ENCODE results near the gene MAFB. TPM values are rescaled to one million over a fixed set of nuclear protein-coding genes. Genes with fewer than 3 reads are reported as not detected.

The MAFB gene
- total and polyA plus RNA-seq, 4 donors = 4.2 to 66.3 (median 37.9) TPM

DNA sequence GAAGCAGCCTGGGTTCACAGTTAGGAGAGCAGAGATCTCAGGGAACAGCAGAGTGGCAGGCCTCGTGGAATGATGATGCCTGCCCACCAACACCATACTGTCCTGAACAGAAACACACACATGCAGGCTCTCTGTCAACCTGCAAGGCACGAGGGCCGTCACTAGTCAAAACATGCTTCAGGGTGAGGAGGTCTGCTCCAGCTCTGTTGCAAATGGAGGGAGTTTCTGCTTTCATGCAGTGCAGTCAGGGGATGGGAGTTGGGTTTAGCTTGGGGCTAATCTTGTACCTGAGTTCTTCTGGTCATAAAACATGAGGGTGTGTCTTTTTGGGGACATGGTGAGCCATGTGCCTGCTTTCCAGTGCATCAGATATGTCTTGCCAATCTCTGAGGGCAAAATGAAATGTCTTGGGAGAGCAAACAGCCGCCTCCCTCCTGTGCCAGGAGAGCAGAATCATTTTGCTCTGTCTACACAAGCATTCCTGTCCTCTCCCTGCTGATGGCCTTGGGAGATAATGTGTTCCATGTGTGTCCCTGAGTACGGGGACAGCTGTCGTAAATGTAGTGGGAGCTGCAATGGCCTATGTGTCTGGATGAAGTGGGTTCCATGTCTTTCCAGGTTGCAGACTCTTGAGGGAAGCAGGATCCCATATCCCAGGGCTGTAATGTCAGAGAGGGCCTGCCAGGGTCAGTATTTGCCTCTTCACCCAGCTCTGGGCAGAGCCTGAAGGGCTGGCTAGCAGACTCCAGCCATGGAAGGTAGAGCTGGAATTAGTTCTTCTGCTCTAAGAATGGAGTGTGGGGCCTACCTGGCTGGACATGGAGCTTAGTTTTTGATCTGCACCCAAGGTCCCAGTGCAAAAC, 40.6 kb downstream of the MAFB start:
- DNase-seq = no peak
- H3K4me1 ChIP-seq (ENCODE audit: control insufficient read depth in 1 of 2, insufficient read depth in 2 of 2, low read length in 2 of 2) = no peaks in the 10 kb centered on the region
- WGBS, 2 donors = 94 to 95% methylated on average over 6 of the region's 6 CpGs
- no peaks in the 10 kb centered on the region for H3K36me3 ChIP-seq (ENCODE audit: control insufficient read depth in 1 of 2, insufficient read depth in 2 of 2, low read length in 1 of 2)
- H3K4me3 ChIP-seq (ENCODE audit: low read length in 2 of 2) = no peak overlapping the region
- H3K27ac ChIP-seq (ENCODE audit: low read depth in 1 of 2, low read length in 2 of 2) = no peak overlapping the region
- H3K9me3 ChIP-seq (ENCODE audit: control insufficient read depth, low read length) = no peaks in the 10 kb centered on the region
- ATAC-seq (ENCODE audit: low FRiP score) = no peak
- H3K27me3 ChIP-seq (ENCODE audit: control insufficient read depth in 1 of 2, insufficient read depth in 2 of 2, low read length in 1 of 2) = no peaks in the 10 kb centered on the region
- intact Hi-C loops (cut with DNase I) = no loop called here

DNA sequence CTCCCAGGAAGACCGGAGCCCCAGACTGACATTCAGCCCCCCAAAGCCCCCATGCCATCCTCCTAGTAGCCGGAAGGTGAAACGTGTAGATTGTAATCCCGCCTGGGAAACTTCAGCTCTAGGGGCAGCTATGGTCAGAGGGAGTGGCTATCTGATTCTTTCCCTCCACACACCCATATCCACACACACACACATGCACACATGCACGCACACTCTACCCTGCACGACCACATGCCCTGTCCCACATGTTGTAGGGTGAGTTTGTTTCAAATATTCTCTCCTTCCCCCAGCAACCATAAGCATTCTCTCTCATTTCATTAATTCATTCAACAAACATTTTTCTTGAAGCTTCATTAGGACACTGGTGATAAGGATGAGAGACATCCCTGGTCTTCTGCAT, 42.2 kb downstream of the MAFB start:
- ATAC-seq (ENCODE audit: low FRiP score) = no peak
- no peaks in the 10 kb centered on the region for H3K27me3 ChIP-seq (ENCODE audit: control insufficient read depth in 1 of 2, insufficient read depth in 2 of 2, low read length in 1 of 2)
- DNase-seq = no peak
- H3K4me3 ChIP-seq (ENCODE audit: low read length in 2 of 2) = no peak overlapping the region
- no peaks in the 10 kb centered on the region for H3K4me1 ChIP-seq (ENCODE audit: control insufficient read depth in 1 of 2, insufficient read depth in 2 of 2, low read length in 2 of 2)
- H3K36me3 ChIP-seq (ENCODE audit: control insufficient read depth in 1 of 2, insufficient read depth in 2 of 2, low read length in 1 of 2) = no peaks in the 10 kb centered on the region
- no peak overlapping the region for H3K27ac ChIP-seq (ENCODE audit: low read depth in 1 of 2, low read length in 2 of 2)
- H3K9me3 ChIP-seq (ENCODE audit: control insufficient read depth, low read length) = no peaks in the 10 kb centered on the region
- intact Hi-C loops (cut with DNase I) = no loop called here
- WGBS, 2 donors = 66 to 76% methylated on average over 6 of the region's 6 CpGs

DNA sequence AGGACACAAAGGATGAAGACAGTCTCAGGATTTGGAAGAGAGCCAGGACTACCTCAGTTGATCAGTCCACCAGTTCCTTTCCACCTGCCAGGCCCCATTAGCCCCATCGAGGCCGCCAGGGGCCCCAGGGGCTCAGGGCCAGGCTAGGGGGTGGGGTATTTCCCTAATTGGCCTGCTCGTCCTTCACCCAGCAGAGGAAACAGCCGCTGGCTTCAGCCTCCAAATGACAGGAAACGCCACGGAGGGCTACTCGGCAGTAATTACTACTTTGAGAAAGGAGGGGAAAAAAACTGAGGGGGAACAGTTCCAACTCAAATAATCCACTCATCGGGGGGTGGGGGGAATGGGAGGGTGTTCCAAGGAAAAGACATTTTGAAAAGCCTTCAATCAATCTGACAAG, 42.7 kb downstream of the MAFB start:
- H3K4me1 ChIP-seq (ENCODE audit: control insufficient read depth in 1 of 2, insufficient read depth in 2 of 2, low read length in 2 of 2) = no peaks in the 10 kb centered on the region
- DNase-seq (no peak), ATAC-seq (ENCODE audit: low FRiP score) (no peak)
- H3K27ac ChIP-seq (ENCODE audit: low read depth in 1 of 2, low read length in 2 of 2) = no peak overlapping the region
- no peaks in the 10 kb centered on the region for H3K9me3 ChIP-seq (ENCODE audit: control insufficient read depth, low read length)
- intact Hi-C loops (cut with DNase I) = no loop called here
- WGBS, 2 donors = 6 to 9% methylated on average over 8 of the region's 8 CpGs
- H3K36me3 ChIP-seq (ENCODE audit: control insufficient read depth in 1 of 2, insufficient read depth in 2 of 2, low read length in 1 of 2) = no peaks in the 10 kb centered on the region
- no peaks in the 10 kb centered on the region for H3K27me3 ChIP-seq (ENCODE audit: control insufficient read depth in 1 of 2, insufficient read depth in 2 of 2, low read length in 1 of 2)
- H3K4me3 ChIP-seq (ENCODE audit: low read length in 2 of 2) = no peak overlapping the region

DNA sequence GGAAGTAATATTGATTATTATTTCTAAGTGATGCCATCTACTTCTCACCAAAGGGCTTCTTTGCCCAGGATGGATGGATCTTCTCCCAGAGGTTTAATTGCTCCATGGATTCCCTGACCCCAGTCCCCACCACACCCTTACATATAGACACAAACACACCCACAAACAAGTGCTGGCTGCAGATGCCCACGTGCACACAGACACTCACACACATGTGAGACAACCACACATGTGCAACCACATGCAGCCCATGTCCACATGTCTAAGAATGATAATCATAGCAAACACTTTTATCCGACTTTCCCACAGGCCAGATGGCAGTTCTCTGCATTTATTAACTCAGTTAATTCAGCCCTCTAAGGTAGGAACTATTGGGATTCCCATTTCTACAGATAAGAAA, 44.2 kb downstream of the MAFB start:
- 95 to 98% methylated on average over 2 of the region's 2 CpGs for WGBS, 2 donors
- Histone ChIP-seq H3K4me3 (ENCODE audit: low read length in 2 of 2) (no peak overlapping the region), H3K27ac (ENCODE audit: low read depth in 1 of 2, low read length in 2 of 2) (no peak overlapping the region), H3K9me3 (ENCODE audit: control insufficient read depth, low read length) (no peaks in the 10 kb centered on the region), H3K4me1 (ENCODE audit: control insufficient read depth in 1 of 2, insufficient read depth in 2 of 2, low read length in 2 of 2) (no peaks in the 10 kb centered on the region), H3K27me3 (ENCODE audit: control insufficient read depth in 1 of 2, insufficient read depth in 2 of 2, low read length in 1 of 2) (no peaks in the 10 kb centered on the region), H3K36me3 (ENCODE audit: control insufficient read depth in 1 of 2, insufficient read depth in 2 of 2, low read length in 1 of 2) (no peaks in the 10 kb centered on the region)
- DNase-seq = no peak
- no peak for ATAC-seq (ENCODE audit: low FRiP score)
- intact Hi-C loops (cut with DNase I) = no loop called here

DNA sequence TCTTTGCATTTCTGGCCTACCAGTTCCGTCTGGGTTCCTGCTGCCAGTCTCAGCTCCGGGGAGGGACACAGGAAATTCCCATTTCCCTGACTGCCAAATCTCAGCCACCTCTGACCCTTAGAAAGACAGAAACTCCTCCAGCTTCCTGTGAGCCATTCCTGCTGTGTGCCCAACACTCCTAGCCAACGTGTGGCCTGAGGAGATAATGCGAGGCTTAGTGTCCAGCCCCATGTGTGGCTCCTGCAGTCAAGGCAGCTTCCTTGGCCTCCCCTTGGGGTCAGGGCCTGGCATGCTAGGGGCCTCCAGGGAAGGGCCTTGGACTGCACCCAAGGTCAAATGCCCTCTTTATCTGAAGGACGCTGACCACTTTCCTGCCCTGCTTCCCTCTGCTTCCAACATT, 45.1 kb downstream of the MAFB start:
- intact Hi-C loops (cut with DNase I) = no loop called here
- no peaks in the 10 kb centered on the region for H3K27me3 ChIP-seq (ENCODE audit: control insufficient read depth in 1 of 2, insufficient read depth in 2 of 2, low read length in 1 of 2)
- ATAC-seq (ENCODE audit: low FRiP score) (no peak), DNase-seq (no peak)
- no peaks in the 10 kb centered on the region for H3K9me3 ChIP-seq (ENCODE audit: control insufficient read depth, low read length)
- H3K4me1 ChIP-seq (ENCODE audit: control insufficient read depth in 1 of 2, insufficient read depth in 2 of 2, low read length in 2 of 2) = no peaks in the 10 kb centered on the region
- H3K4me3 ChIP-seq (ENCODE audit: low read length in 2 of 2) = no peak overlapping the region
- WGBS, 2 donors = 39% methylated on average over 5 of the region's 5 CpGs
- H3K36me3 ChIP-seq (ENCODE audit: control insufficient read depth in 1 of 2, insufficient read depth in 2 of 2, low read length in 1 of 2) = no peaks in the 10 kb centered on the region
- no peak overlapping the region for H3K27ac ChIP-seq (ENCODE audit: low read depth in 1 of 2, low read length in 2 of 2)

DNA sequence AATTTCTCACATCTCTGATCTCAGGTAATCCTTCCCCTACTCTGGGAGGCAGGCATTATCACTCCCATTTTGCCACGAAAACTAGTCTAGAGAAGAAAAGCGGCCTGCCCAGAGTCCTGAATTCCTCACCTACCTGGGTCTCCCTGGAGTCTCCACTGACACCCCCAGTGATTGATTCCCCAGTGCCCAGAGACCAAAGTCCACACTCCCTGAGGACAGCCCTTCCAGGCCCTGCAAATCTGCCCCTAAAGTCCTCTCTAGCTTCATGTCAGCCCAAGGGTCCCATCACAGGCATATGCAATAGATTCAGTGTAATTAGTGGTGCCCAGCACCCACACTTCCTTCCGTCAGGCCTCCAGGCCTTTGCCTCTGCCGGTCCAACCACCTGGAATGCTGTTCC, 47.2 kb downstream of the MAFB start:
- DNase-seq = no peak
- no peaks in the 10 kb centered on the region for H3K9me3 ChIP-seq (ENCODE audit: control insufficient read depth, low read length)
- no peaks in the 10 kb centered on the region for H3K27me3 ChIP-seq (ENCODE audit: control insufficient read depth in 1 of 2, insufficient read depth in 2 of 2, low read length in 1 of 2)
- H3K36me3 ChIP-seq (ENCODE audit: control insufficient read depth in 1 of 2, insufficient read depth in 2 of 2, low read length in 1 of 2) = no peaks in the 10 kb centered on the region
- no peak overlapping the region for H3K27ac ChIP-seq (ENCODE audit: low read depth in 1 of 2, low read length in 2 of 2)
- H3K4me1 ChIP-seq (ENCODE audit: control insufficient read depth in 1 of 2, insufficient read depth in 2 of 2, low read length in 2 of 2) = no peaks in the 10 kb centered on the region
- ATAC-seq (ENCODE audit: low FRiP score) = no peak
- intact Hi-C loops (cut with DNase I) = no loop called here
- no peak overlapping the region for H3K4me3 ChIP-seq (ENCODE audit: low read length in 2 of 2)
- WGBS, 2 donors = 74 to 83% methylated on average over 4 of the region's 4 CpGs

DNA sequence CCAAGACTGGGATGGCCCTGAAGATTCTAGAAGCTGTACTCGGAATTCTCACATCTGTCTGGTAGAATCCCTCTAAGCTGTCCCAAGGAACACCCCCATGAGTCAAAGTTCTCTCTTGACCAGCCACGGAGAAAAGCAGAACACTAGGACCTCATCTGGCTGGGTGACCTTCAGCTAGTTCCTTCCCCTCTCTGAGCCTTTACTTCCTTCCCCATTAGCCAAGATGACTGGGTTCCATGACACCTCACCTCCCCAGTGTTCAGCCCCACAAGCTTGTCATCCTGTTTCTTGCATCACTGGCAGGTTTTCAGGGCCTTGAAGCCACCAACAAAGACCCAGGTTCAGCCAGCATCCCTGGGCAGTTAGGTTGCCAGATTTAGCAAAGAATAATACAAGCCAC, 47.8 kb downstream of the MAFB start:
- intact Hi-C loops (cut with DNase I) = no loop called here
- DNase-seq = no peak
- 85 to 91% methylated on average over 2 of the region's 2 CpGs for WGBS, 2 donors

DNA sequence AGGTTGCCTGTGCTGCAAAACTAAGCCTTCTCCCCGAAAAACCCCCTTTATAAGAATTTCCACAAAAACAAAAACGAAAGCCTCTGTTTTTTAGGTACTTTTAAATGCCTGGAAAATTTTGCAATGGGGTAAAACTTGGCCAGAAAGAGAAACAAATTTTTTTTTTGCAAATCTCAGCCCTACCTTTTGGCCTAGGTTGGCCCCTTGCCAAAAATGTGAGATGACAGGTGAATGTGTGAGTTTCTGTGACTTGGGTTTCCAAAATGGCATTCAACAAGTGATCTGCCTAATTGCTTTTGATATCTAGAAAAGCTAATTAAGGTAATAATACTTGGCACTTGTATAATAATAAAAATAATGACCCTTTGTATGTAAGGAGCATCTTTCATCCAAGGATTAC, 48.4 kb downstream of the MAFB start:
- DNase-seq = no peak
- ATAC-seq (ENCODE audit: low FRiP score) = no peak
- intact Hi-C loops (cut with DNase I) = no loop called here
- Histone ChIP-seq H3K9me3 (ENCODE audit: control insufficient read depth, low read length) (no peaks in the 10 kb centered on the region), H3K27me3 (ENCODE audit: control insufficient read depth in 1 of 2, insufficient read depth in 2 of 2, low read length in 1 of 2) (no peaks in the 10 kb centered on the region), H3K36me3 (ENCODE audit: control insufficient read depth in 1 of 2, insufficient read depth in 2 of 2, low read length in 1 of 2) (no peaks in the 10 kb centered on the region), H3K4me3 (ENCODE audit: low read length in 2 of 2) (no peak overlapping the region), H3K27ac (ENCODE audit: low read depth in 1 of 2, low read length in 2 of 2) (no peak overlapping the region), H3K4me1 (ENCODE audit: control insufficient read depth in 1 of 2, insufficient read depth in 2 of 2, low read length in 2 of 2) (no peaks in the 10 kb centered on the region)
- WGBS, 2 donors = 94 to 98% methylated on average over 2 of the region's 2 CpGs

More for the DNA sequence above, 47.8 kb downstream of the MAFB start:
- Histone ChIP-seq H3K27ac (ENCODE audit: low read depth in 1 of 2, low read length in 2 of 2) (no peak overlapping the region), H3K4me3 (ENCODE audit: low read length in 2 of 2) (no peak overlapping the region), H3K36me3 (ENCODE audit: control insufficient read depth in 1 of 2, insufficient read depth in 2 of 2, low read length in 1 of 2) (no peaks in the 10 kb centered on the region), H3K27me3 (ENCODE audit: control insufficient read depth in 1 of 2, insufficient read depth in 2 of 2, low read length in 1 of 2) (no peaks in the 10 kb centered on the region), H3K9me3 (ENCODE audit: control insufficient read depth, low read length) (no peaks in the 10 kb centered on the region), H3K4me1 (ENCODE audit: control insufficient read depth in 1 of 2, insufficient read depth in 2 of 2, low read length in 2 of 2) (no peaks in the 10 kb centered on the region)
- no peak for ATAC-seq (ENCODE audit: low FRiP score)

DNA sequence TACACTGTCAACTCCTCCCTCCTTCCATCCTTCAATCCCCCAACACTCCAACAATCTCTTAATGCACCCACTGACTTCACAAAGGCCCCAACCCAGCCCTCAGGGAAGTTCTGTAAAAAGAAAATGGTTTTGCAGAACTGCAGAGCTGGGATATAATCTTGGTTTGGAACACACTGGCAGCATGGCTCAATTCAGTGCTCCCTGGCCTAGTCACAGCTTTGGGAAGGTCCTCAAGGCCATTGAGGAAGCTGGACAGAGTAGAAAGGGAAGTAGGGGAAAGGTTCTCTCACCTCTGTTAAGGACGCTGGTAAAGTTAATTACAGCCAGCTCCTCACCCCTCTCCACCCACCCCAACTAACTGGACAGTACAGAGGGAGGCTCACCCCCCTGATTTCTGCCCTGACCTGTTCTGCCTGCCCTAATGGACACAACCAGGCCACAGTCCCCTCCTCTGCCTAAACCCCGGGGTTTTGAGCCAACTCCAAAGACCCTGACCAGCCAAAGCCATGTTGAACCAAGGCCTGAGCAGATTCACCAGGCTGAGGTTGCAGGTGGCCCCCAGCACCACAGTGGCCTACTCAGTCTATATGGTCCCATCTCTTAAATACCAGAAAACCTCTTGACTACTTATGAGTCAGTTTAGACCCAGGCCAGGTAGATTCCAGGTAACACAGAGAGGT, 49.2 kb downstream of the MAFB start:
- Histone ChIP-seq H3K9me3 (ENCODE audit: control insufficient read depth, low read length) (no peaks in the 10 kb centered on the region), H3K27me3 (ENCODE audit: control insufficient read depth in 1 of 2, insufficient read depth in 2 of 2, low read length in 1 of 2) (no peaks in the 10 kb centered on the region), H3K4me1 (ENCODE audit: control insufficient read depth in 1 of 2, insufficient read depth in 2 of 2, low read length in 2 of 2) (no peaks in the 10 kb centered on the region), H3K27ac (ENCODE audit: low read depth in 1 of 2, low read length in 2 of 2) (no peak overlapping the region), H3K36me3 (ENCODE audit: control insufficient read depth in 1 of 2, insufficient read depth in 2 of 2, low read length in 1 of 2) (no peaks in the 10 kb centered on the region), H3K4me3 (ENCODE audit: low read length in 2 of 2) (no peak overlapping the region)
- intact Hi-C loops (cut with DNase I) = no loop called here
- DNase-seq = no peak
- no peak for ATAC-seq (ENCODE audit: low FRiP score)
- WGBS, 2 donors = 95 to 100% methylated on average over 2 of the region's 2 CpGs
